GM06990 (cell line): ENCODE measurements around the gene RXRA.

ENCODE experiments used
- DNase-seq: peaks from one replicate; pipeline ENCODE4 v3.0.0-alpha.2; 2011; ENCODE audit not compliant: insufficient read length; ENCODE audit errors: extremely low read depth
- H3K27me3 ChIP-seq: replicated peaks from 2 replicates; pipeline ENCODE4 v1.6.0; 2011; ENCODE audit warnings: low read length; ENCODE audit not compliant: control insufficient read depth, insufficient read depth
- H3K36me3 ChIP-seq: 2 replicates; pipeline ENCODE4 v1.5.1; 2011; ENCODE audit warnings: low read length; ENCODE audit not compliant: control insufficient read depth, insufficient read depth
- H3K4me3 ChIP-seq: replicated peaks from 2 replicates; pipeline ENCODE4 v1.5.1; 2011; ENCODE audit warnings: low read depth, mild to moderate bottlenecking, control low read depth, low read length
- TF ChIP-seq, protein P1 (sequence below): IDR thresholded peaks from 2 replicates; pipeline ENCODE4 v1.5.1; 2011; ENCODE audit warnings: low read length, control low read depth, mild to moderate bottlenecking, inconsistent platforms; ENCODE audit not compliant: insufficient read depth, poor library complexity, severe bottlenecking

The RXRA gene

DNA sequence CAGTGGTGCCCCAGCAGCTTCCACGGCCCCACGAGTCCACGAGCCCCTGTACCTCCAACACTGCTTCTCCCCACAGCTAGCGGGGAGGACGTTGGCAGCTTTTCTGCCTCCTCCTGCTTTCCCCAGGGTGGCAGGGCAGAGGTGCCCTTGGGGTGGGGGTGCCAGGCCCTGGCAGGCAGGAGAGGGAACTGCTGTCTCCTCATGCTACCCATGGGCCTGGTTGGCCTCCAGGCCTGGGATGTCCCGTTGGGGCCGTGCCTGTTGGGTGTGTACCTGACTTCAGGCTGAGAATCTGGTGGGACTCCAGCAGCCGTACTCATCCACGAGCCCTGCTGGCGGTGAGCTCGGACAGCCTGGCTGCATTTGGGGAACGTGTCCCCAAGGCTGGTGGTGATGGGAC is 27.3 kb downstream of the RXRA start:
- TF ChIP-seq, protein P1, sequence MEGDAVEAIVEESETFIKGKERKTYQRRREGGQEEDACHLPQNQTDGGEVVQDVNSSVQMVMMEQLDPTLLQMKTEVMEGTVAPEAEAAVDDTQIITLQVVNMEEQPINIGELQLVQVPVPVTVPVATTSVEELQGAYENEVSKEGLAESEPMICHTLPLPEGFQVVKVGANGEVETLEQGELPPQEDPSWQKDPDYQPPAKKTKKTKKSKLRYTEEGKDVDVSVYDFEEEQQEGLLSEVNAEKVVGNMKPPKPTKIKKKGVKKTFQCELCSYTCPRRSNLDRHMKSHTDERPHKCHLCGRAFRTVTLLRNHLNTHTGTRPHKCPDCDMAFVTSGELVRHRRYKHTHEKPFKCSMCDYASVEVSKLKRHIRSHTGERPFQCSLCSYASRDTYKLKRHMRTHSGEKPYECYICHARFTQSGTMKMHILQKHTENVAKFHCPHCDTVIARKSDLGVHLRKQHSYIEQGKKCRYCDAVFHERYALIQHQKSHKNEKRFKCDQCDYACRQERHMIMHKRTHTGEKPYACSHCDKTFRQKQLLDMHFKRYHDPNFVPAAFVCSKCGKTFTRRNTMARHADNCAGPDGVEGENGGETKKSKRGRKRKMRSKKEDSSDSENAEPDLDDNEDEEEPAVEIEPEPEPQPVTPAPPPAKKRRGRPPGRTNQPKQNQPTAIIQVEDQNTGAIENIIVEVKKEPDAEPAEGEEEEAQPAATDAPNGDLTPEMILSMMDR, result no peak
- H3K4me3 ChIP-seq, result no peak overlapping the region
- no peaks in the 10 kb centered on the region; the same call in 1 of the 2 replicates for H3K27me3 ChIP-seq
- no peaks in the 10 kb centered on the region for H3K36me3 ChIP-seq
- no peak for DNase-seq

DNA sequence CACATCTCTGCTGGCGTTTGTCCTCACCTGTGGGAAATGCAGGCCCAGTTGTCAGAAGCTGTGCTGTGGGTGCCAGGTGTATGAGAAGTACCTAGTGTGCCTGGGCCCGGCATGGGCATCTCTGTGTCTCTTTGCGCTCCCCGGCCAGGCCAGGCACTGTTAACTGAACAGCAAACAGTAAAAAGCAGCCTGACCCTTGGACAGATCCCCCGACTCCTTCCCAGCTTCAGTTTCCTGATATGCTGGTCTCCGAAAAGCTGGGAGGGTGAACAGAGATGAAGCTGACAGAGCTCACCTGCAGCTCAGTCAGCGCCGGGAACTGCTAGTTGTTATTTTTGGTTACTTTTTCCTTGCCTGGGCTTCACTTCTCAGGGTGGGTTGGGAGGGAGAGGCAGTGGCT is 28.9 kb downstream of the RXRA start:
- Histone ChIP-seq H3K27me3 (no peaks in the 10 kb centered on the region; the same call in 1 of the 2 replicates), H3K36me3 (no peaks in the 10 kb centered on the region), H3K4me3 (no peak overlapping the region)
- no peak for DNase-seq
- TF ChIP-seq, protein P1, result no peak

DNA sequence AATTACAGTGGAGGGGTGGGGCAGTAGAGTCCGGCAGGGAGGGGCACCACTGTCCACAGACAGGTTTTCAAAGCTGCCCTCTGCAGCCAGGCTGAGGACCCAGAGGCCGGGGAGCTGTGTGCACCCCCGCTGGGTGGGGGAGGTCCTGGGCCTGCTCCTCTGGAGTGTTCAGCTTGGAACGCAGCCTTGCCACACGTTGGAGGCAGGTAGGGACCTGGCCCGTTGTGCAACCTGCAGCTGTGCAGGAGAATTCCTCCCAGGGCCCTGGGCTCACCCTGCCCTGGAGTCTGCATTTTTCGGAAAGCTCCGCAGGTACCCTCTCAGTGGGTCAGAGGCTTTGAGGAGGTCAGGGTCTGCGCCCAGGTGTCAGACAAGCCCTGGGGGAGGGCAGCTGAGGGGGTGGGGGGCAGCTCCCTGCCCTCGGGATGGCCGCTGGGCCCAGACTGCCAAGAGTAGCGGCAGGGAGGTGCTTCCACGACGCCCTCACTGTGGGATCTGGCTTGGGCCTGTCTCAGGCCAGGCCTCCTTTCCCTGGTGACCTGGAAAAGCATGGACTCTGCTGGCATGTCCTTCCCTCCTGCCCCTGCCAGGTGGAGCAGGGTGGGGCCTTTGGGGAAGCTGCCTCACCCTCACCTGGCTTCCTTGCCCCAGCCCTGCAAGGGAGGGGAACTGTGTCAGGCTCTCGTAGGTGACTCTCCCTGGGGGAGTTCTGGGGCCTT is 29.5 kb downstream of the RXRA start:
- Histone ChIP-seq H3K27me3 (no peaks in the 10 kb centered on the region; the same call in 1 of the 2 replicates), H3K36me3 (no peaks in the 10 kb centered on the region), H3K4me3 (no peak overlapping the region)
- TF ChIP-seq, protein P1, result no peak
- DNase-seq, result no peak

DNA sequence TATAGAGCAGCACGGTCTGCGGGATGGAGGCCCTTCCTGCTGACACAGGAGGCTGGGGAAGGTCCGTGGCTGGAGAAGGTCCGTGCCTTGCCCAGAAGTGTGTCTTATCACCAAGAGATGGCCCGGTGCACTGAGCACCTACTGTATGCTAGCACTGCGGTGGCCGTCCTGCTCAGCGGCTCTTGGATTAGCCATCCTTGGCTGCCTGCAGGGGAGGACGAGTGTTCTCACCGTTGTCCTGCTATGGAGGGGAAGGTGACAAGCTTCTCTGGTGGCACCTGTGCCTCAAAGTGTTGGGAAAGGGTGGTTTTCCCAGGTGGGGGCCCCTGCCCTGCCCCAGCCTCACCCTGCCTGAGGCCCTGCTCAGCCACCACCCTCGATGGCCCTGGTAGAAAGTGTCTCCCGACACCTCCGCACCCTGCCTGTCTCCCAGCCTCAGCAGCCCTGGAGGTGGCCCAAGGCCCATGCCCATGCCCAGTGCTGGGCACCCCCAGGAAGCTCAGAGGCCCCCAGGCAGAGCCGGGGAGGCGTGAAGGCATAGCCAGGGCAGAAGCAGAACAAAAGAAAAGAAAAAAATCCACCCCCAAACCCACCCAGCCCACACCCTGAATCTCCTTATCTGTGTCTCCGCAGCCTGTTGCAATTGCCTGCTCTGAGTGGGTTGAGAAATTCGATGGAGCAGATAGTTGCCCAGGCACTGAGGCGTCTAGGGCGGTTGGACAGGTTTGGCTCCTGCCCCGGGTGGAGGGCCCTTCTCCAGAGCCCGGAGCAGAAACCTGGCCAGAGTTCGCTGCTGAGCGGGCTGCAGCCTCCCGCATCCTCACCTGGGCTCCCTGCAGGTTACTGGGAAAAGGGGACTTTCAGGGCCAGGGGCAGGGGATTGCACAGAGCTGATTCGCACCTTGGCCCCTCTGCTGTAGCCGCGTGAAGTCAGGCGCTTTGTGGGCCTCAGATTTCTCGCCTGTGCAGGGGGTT is 30.5 kb downstream of the RXRA start:
- no peak for DNase-seq
- H3K27me3 ChIP-seq, result no peaks in the 10 kb centered on the region; the same call in 1 of the 2 replicates
- H3K36me3 ChIP-seq, result no peaks in the 10 kb centered on the region
- TF ChIP-seq, protein P1, result no peak
- H3K4me3 ChIP-seq, result no peak overlapping the region

DNA sequence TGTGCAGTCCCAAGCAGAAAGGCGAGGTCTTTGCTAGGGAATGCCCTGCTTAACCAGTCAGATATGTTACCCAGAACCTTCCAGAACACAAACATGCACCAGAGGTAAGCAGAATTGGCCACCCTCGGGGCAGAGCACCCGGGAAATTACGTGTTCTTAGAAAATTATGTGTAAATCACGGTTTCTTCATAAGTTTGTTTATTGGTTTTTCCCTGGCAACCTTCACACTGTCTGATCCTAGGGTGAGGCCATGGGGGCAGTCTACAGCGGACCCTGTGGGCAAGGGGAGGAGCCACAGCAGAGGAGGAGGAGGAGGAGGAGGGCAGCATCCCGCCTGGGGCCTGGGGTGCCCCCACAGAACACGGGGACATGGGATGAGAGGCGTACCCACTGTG is 31.4 kb downstream of the RXRA start:
- TF ChIP-seq, protein P1, result no peak
- no peaks in the 10 kb centered on the region for H3K36me3 ChIP-seq
- no peak for DNase-seq
- H3K27me3 ChIP-seq, result no peaks in the 10 kb centered on the region
- no peak overlapping the region for H3K4me3 ChIP-seq
